SK-N-SH treated with all-trans-retinoic acid at 6 μM for 48 hours (cell line): ENCODE data around the gene SUN2.

ENCODE experiments used
- ARNTL ChIP-seq: fragments of 450-650 bp; formaldehyde crosslinking; IDR thresholded peaks from 2 replicates; pipeline ENCODE4 v1.5.0; 2020; ENCODE audit warnings: low read depth, mild to moderate bottlenecking, moderate library complexity, borderline replicate concordance
- BACH2 ChIP-seq: fragments of 250-450 bp; sonication (Bioruptor Pico); IDR thresholded peaks from 2 replicates; pipeline ENCODE4 v1.9.0; 2021; ENCODE audit warnings: mild to moderate bottlenecking, borderline replicate concordance
- ESRRG ChIP-seq: fragments of 250-450 bp; sonication (Bioruptor Pico); IDR thresholded peaks from 2 replicates; pipeline ENCODE4 v1.6.1; 2021; ENCODE audit warnings: mild to moderate bottlenecking
- GLIS3 ChIP-seq: fragments of 250-450 bp; sonication (Bioruptor Pico); IDR thresholded peaks from 2 replicates; pipeline ENCODE4 v1.5.0; 2020; ENCODE audit warnings: mild to moderate bottlenecking, moderate library complexity
- RARB ChIP-seq: fragments of 250-450 bp; sonication (Bioruptor Pico); IDR thresholded peaks from 2 replicates; pipeline ENCODE4 v1.8.0; 2021; ENCODE audit warnings: mild to moderate bottlenecking, moderate library complexity
- TOX ChIP-seq: fragments of 250-450 bp; sonication (Bioruptor Pico); IDR thresholded peaks from 2 replicates; pipeline ENCODE4 v1.8.0; 2021; ENCODE audit warnings: mild to moderate bottlenecking, moderate library complexity, borderline replicate concordance
- ZNF70 ChIP-seq: fragments of 450-650 bp; formaldehyde crosslinking; IDR thresholded peaks from 2 replicates; pipeline ENCODE4 v1.5.0; 2020; ENCODE audit warnings: mild to moderate bottlenecking, moderate library complexity
- ZNF8 ChIP-seq: fragments of 450-650 bp; formaldehyde crosslinking; IDR thresholded peaks from 2 replicates; pipeline ENCODE4 v1.5.0; 2020; ENCODE audit warnings: mild to moderate bottlenecking, moderate library complexity
- TF ChIP-seq, protein P1 (sequence below): fragments of 250-450 bp; sonication (Bioruptor Pico); IDR thresholded peaks from 2 replicates; pipeline ENCODE4 v1.8.0; 2020; ENCODE audit warnings: mild to moderate bottlenecking, moderate library complexity, borderline replicate concordance
- TF ChIP-seq, protein P2 (sequence below): fragments of 250-450 bp; sonication (Bioruptor Pico); IDR thresholded peaks from 2 replicates; pipeline ENCODE4 v1.5.1; 2021; ENCODE audit warnings: mild to moderate bottlenecking, moderate library complexity

- TF ChIP-seq RARB (CRISPR knock-in tag): no peak
- no peak for TF ChIP-seq TOX (CRISPR knock-in tag)
- no peak for TF ChIP-seq ESRRG (CRISPR knock-in tag)
- TF ChIP-seq, protein P1, sequence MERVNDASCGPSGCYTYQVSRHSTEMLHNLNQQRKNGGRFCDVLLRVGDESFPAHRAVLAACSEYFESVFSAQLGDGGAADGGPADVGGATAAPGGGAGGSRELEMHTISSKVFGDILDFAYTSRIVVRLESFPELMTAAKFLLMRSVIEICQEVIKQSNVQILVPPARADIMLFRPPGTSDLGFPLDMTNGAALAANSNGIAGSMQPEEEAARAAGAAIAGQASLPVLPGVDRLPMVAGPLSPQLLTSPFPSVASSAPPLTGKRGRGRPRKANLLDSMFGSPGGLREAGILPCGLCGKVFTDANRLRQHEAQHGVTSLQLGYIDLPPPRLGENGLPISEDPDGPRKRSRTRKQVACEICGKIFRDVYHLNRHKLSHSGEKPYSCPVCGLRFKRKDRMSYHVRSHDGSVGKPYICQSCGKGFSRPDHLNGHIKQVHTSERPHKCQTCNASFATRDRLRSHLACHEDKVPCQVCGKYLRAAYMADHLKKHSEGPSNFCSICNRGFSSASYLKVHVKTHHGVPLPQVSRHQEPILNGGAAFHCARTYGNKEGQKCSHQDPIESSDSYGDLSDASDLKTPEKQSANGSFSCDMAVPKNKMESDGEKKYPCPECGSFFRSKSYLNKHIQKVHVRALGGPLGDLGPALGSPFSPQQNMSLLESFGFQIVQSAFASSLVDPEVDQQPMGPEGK: no peak
- TF ChIP-seq, protein P2, sequence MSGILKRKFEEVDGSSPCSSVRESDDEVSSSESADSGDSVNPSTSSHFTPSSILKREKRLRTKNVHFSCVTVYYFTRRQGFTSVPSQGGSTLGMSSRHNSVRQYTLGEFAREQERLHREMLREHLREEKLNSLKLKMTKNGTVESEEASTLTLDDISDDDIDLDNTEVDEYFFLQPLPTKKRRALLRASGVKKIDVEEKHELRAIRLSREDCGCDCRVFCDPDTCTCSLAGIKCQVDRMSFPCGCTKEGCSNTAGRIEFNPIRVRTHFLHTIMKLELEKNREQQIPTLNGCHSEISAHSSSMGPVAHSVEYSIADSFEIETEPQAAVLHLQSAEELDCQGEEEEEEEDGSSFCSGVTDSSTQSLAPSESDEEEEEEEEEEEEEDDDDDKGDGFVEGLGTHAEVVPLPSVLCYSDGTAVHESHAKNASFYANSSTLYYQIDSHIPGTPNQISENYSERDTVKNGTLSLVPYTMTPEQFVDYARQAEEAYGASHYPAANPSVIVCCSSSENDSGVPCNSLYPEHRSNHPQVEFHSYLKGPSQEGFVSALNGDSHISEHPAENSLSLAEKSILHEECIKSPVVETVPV (CRISPR knock-in tag): no peak
- TF ChIP-seq ZNF8 (CRISPR knock-in tag): no peak
- no peak for TF ChIP-seq ARNTL
- TF ChIP-seq BACH2 (CRISPR knock-in tag): no peak
- no peak for TF ChIP-seq GLIS3 (CRISPR knock-in tag)
- TF ChIP-seq ZNF70 (CRISPR knock-in tag): no peak
Observed at GRCh38 chr22:38718414-38718813, 37.4 kb downstream of the SUN2 start.
